ENCODE results near the gene CRIP3.
A peak's percentile ranks its signal among the peaks of the same experiment; 100 is the strongest.

CRIP3 gene

DNA sequence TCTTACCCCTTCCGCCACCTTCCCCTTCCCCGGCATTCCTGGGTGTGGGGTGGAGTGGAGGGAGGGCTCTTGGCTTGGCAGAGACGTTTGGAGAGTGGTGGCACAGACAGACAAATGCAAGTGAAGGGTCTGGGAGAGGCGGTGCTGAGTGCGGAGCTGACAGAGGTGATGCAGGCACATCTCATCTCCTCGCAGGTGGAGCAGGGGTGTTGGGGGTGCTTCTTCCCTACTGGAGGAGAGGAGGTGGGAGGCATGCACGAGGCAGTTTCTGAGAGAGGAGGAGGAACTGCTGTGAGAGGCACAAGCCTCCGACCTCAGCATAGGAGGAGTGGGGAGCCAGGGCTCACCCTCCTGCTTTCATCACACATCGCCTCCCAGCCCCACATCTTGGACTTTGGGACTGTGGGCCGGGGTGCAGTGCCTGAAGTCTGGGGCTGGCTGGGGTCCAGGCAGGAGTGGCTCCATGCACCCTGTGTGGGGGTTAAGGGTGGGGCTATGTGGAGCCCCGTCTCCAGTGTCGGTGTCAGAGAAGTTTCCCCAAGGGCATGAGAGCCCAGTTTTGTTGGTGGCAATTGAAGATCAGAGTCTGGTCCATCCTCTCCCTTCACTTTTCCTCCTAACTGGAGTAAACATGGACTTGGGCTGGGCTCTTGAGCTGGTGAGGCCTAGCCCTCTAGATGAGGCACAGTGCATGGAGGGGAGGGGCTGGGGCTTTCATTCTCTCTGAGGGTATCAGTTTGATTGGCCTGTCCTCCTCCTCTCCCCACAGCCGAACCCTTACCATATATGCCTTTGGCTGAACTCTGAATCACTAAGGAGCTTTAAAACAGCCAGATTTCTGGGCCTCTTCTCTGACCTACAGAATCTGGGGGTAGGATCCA is 30.7 kb downstream of the CRIP3 start:
- Mint-ChIP-seq H3K4me1 (peaks cover 23 to 32% of the 10 kb centered on the region in 2 donors), H3K27ac (no peak overlapping the region), H3K27me3 (peaks cover 35 to 46% of the 10 kb centered on the region in 2 donors), H3K4me3 (no peak overlapping the region), H3K9me3 (no peaks in the 10 kb centered on the region), H3K36me3 (no peaks in the 10 kb centered on the region)
- ATAC-seq (replicated peaks) (no peak), DNase-seq (no peak)

DNA sequence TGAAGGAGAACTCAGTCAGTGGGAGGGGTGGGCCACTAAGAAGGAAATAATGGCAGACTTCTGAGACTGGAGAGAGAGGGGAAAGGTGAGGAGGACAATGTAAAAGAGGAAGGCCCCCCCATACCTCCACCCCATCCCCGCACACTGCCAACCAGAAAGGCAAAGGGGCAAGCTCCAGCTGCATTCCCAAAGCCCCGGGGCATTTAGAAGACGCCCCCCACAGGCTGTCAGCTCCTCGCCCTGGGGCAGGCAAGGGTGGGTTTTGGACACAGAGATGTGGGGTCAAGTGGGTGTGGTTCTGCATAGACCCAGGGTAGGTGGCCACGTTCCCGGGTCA is 31.4 kb downstream of the CRIP3 start:
- DNase-seq, result no peak
- no peaks in the 10 kb centered on the region for H3K36me3 Mint-ChIP-seq
- H3K27me3 Mint-ChIP-seq, result peaks cover 29 to 40% of the 10 kb centered on the region in 2 donors
- no peaks in the 10 kb centered on the region for H3K9me3 Mint-ChIP-seq
- no peak for ATAC-seq (replicated peaks)
- peaks cover 21 to 33% of the 10 kb centered on the region in 2 donors for H3K4me1 Mint-ChIP-seq
- H3K4me3 Mint-ChIP-seq, result no peak overlapping the region
- H3K27ac Mint-ChIP-seq, result peak overlapping the region; percentile 43

DNA sequence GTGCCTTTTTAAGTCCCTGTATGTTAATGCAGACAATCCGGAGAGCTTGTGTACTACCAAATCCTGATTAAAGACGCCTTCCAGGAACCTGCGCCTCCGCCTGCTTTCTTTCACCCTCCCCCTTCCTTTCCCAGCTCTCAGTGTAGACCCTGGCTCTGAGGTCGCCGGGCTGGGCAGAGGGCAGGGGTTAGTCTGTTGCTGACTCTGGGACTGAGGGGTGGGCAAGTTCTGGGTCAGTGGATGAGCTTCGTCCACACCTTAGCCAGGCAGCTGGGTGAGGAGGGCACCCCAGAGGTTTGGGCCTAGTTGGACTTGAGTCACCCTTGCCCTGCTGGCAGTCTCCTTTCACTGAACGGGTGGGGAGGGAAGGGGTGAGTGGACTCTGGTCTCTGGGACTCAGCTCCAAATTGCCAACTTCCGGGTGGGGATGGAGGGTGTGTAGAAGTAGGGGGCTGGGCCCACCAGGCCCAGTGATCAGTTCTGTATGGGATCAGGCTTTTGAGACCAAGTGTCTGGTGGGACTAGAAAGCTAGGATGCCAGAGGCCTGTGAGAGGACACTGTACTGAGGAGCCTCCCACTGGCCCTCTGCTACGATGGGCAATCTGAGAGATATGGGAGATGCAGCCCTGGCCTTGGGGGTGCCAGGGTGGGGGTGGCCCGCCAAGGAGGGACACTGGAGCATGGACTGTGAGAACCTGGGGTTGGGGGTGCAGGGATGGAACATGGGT is 31.9 kb downstream of the CRIP3 start:
- no peak for DNase-seq
- Mint-ChIP-seq H3K27me3 (peaks cover 24 to 35% of the 10 kb centered on the region in 2 donors), H3K4me3 (peak overlapping the region; percentile 80 to 84), H3K4me1 (peaks cover 24 to 38% of the 10 kb centered on the region in 2 donors), H3K9me3 (no peaks in the 10 kb centered on the region), H3K36me3 (no peaks in the 10 kb centered on the region), H3K27ac (peak overlapping the region; percentile 87)
- no peak for ATAC-seq (replicated peaks)

DNA sequence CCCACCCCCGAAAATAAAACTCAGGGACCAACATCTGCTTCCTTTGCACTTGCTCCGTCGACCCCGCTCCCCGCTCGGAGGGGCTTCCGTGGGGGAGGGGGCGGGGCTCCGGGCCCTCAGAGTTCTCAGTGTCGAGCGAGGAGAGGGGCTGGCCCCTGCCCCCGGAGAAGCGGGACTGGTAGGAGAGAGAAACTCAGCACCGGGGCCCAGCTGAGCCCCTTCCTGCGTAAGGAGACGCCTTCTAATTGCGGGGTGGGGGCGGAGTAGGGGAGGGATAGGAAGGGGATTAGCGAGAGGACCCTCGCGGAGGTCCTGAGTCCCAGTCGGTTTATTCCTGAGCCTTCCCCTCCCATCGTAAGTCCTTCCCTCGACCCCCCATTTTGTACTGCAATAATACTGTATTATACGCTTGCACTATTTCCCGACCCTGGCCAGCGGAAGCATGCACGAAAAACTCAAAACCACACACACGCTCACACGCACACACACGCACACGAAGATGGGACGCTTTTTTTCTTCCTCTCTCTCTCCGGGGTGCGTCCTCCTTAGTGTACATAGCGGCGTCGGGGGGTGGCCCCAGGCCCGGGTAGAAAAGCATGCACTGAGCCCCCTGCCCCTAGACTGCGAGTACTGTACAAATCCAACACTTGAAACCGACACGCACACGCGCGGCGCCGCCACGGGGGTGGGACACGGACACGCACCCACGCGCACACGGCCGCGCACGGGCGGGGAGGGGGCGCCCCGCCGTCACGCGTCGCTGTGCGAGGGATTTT is 32.6 kb downstream of the CRIP3 start:
- ATAC-seq (replicated peaks), result peak; percentile 64 to 71
- H3K27ac Mint-ChIP-seq, result peak overlapping the region; percentile 89
- peaks cover 16 to 29% of the 10 kb centered on the region in 2 donors for H3K27me3 Mint-ChIP-seq
- H3K9me3 Mint-ChIP-seq, result no peaks in the 10 kb centered on the region
- H3K4me3 Mint-ChIP-seq, result peak overlapping the region; percentile 80 to 84
- no peaks in the 10 kb centered on the region for H3K36me3 Mint-ChIP-seq
- peaks cover 30 to 45% of the 10 kb centered on the region in 2 donors for H3K4me1 Mint-ChIP-seq
- DNase-seq, result peak; percentile 45

DNA sequence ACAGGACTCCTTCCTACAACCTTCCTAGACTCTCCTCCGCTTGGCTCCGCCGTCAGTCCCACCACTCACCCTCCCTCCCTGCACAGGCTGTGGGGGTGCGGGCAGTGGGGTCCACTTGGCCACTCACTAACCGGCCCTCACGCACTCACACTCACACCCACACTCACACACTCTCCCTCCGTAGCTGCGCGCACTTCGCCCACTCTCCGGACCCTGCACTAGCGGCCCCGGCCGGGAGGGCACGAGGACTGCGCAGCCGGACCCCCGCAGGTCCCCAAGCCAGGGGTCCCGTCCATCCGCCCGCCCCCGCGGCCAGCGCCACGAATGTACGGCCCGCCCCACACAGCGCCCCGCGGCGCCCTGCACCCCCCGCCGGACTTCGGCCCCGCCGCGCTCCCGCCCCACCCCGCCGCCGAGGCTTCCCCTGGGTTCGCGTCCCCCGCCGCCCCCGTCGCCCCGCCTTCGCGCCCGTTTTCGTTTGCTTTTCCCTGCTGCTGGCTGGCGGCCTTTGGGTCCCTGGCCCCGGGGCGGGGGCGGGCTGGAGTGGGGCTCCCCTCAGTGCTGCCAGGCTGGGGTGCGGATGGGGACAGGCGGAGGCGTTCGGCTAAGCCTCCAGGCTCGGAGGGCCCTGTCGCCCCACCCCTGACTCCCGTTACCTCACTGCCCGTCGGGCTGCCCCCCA is 33.6 kb downstream of the CRIP3 start:
- Mint-ChIP-seq H3K4me3 (peak overlapping the region; percentile 80 to 84), H3K27me3 (peaks cover 7 to 22% of the 10 kb centered on the region in 2 donors), H3K4me1 (peaks cover 39 to 55% of the 10 kb centered on the region in 2 donors), H3K9me3 (no peaks in the 10 kb centered on the region), H3K36me3 (no peaks in the 10 kb centered on the region), H3K27ac (peak overlapping the region; percentile 82)
- no peak for DNase-seq
- peak; percentile 32 to 48 for ATAC-seq (replicated peaks)

DNA sequence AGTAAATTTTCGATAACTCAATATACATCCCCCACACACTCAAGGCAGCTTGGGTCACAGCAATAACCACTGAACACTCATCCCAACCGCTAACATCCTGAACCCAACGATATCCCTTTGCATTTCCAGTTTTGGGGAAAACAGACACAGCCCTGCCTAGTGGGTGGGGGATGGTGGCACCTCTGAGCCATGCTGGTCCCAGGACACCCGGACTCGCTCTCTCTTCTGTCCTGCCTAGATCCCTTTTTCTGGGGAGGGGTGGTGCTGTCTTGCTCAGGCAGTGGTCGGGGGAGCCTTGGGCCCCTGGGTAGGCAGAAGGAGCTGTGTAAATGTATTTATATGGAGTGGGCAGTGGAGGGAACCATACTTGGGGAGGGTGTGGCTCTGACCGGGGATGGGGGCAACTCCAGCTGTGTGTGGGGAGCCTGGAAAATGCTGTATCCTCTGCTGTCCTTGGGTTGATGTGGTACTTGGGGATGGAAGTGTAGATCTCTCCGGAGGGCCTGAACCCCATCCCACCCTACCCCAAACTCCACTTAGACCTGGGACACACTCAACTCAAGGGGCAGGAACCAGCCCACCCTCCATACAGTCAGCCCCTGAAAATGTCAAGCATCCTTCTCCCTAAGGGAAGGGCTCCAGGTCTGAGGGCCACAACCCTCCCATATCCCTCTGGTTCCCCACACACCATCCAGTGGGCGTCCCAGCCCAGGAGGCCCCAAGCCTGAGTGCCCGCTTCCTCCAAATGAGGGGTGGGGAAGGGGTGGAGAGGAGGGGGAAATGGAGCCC is 34.3 kb downstream of the CRIP3 start:
- Mint-ChIP-seq H3K4me3 (peak overlapping the region; percentile 57 to 74), H3K9me3 (no peaks in the 10 kb centered on the region), H3K27me3 (peaks cover 6 to 22% of the 10 kb centered on the region in 2 donors), H3K4me1 (peaks cover 41 to 62% of the 10 kb centered on the region in 2 donors), H3K27ac (no peak overlapping the region), H3K36me3 (no peaks in the 10 kb centered on the region)
- no peak for ATAC-seq (replicated peaks)
- DNase-seq, result no peak

- DNase-seq, result no peak
- Mint-ChIP-seq H3K27me3 (peaks cover 6 to 26% of the 10 kb centered on the region in 2 donors), H3K4me1 (peaks cover 46 to 68% of the 10 kb centered on the region in 2 donors), H3K9me3 (no peaks in the 10 kb centered on the region), H3K36me3 (no peaks in the 10 kb centered on the region), H3K4me3 (no peak overlapping the region), H3K27ac (no peak overlapping the region)
- ATAC-seq (replicated peaks), result no peak
Observed at GRCh38 chr6:43273707-43274106, 34.9 kb downstream of the CRIP3 start.

DNA sequence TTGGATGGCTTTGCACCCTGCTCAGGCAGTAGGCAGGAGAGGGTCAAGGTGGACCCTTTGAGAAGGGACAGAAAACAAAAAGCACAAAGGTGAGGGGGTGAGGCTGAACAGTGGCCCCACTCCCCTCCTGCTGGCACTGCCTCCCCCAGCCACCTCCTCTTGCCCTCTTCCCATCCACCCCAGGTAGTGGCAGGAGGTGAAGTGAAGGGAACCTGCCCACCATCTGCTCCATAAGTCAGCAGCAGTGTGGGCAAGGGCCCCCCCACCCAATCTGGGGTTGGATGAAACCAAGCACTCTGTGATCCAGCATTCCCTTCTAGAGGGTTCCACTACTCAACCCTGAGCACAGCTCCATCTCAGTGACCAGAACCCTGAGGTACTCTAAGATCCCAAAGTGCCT is 36.7 kb downstream of the CRIP3 start:
- Mint-ChIP-seq H3K4me3 (no peak overlapping the region), H3K27ac (no peak overlapping the region), H3K36me3 (no peaks in the 10 kb centered on the region), H3K4me1 (peaks cover 38 to 66% of the 10 kb centered on the region in 2 donors), H3K27me3 (peaks cover 7 to 17% of the 10 kb centered on the region in 2 donors), H3K9me3 (no peaks in the 10 kb centered on the region)
- no peak for DNase-seq
- ATAC-seq (replicated peaks), result no peak

DNA sequence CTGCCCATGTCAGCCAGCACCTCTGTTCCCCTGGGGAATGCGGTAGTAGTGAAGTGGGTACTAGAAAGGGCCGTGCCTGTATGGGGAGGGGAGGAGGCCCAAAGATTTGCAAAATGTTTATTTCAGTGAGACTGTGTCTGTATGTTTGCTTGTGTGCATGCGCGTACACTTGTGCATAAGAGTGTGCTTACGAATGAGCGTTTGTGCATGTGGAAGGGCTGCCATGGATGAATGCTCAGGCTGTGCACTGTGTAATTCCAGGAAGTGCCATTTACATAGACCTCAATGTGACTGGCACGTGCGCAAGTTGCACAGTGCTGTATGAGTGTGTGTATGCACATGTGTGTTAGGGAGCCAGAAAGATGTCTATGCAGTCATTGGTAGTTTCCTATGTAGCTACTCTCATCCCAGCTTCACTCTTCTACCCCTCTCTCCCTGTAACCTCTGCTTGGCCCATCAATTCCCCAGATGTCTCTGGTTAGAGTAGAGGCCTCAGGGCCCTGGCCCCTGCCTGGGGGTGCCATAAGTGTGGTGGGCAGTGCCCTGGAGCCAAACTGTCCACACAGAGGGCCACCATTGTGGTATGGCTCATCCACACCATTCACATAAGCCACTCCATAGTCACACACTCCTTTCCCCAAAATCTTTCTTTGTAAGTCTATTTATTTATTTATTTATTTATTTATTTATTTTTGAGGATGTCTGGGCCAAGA is 37.4 kb downstream of the CRIP3 start:
- ATAC-seq (replicated peaks) (peak; percentile 58 to 69), DNase-seq (peak; percentile 31)
- H3K27ac Mint-ChIP-seq, result no peak overlapping the region
- H3K4me3 Mint-ChIP-seq, result no peak overlapping the region
- H3K36me3 Mint-ChIP-seq, result no peaks in the 10 kb centered on the region
- H3K27me3 Mint-ChIP-seq, result peaks cover 5 to 14% of the 10 kb centered on the region in 2 donors
- H3K4me1 Mint-ChIP-seq, result peaks cover 34 to 60% of the 10 kb centered on the region in 2 donors
- no peaks in the 10 kb centered on the region for H3K9me3 Mint-ChIP-seq

- peak; percentile 35 to 50 for ATAC-seq (replicated peaks)
- Mint-ChIP-seq H3K27me3 (peaks cover 5 to 9% of the 10 kb centered on the region in 2 donors), H3K9me3 (no peaks in the 10 kb centered on the region), H3K27ac (peak overlapping the region; percentile 62), H3K4me1 (peaks cover 30 to 49% of the 10 kb centered on the region in 2 donors), H3K4me3 (peak overlapping the region; percentile 69 to 77), H3K36me3 (no peaks in the 10 kb centered on the region)
- peak; percentile 26 for DNase-seq
Observed at GRCh38 chr6:43269273-43270007, 39.2 kb downstream of the CRIP3 start.

- DNase-seq (no peak), ATAC-seq (replicated peaks) (no peak)
- peaks cover 29 to 43% of the 10 kb centered on the region in 2 donors for H3K4me1 Mint-ChIP-seq
- H3K36me3 Mint-ChIP-seq, result no peaks in the 10 kb centered on the region
- H3K4me3 Mint-ChIP-seq, result peak overlapping the region; percentile 69 to 77
- H3K27ac Mint-ChIP-seq, result no peak overlapping the region
- H3K27me3 Mint-ChIP-seq, result peaks cover 5 to 10% of the 10 kb centered on the region in 2 donors
- H3K9me3 Mint-ChIP-seq, result no peaks in the 10 kb centered on the region
Observed at GRCh38 chr6:43268782-43269272, 39.8 kb downstream of the CRIP3 start.

DNA sequence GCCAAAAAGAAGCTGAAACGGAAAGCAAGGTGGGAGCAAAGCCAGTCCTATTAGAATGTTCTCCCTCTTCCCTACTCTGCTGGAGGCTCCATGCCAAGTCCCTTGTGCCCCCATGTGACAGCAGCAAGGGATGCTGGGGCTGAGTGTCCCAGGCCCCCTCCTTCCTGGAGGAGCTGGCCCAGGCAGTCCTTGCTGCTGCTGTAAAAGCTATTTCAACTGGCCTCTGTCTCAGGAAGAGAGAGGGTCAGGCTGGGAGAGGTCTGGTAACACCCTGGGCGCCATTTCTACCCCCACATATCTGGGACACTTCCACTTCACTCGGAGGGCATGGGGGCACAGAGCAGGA is 40.3 kb downstream of the CRIP3 start:
- ATAC-seq (replicated peaks), result no peak
- no peak overlapping the region for H3K27ac Mint-ChIP-seq
- H3K4me1 Mint-ChIP-seq, result peaks cover 33 to 47% of the 10 kb centered on the region in 2 donors
- no peak overlapping the region for H3K4me3 Mint-ChIP-seq
- no peaks in the 10 kb centered on the region for H3K9me3 Mint-ChIP-seq
- H3K36me3 Mint-ChIP-seq, result no peaks in the 10 kb centered on the region
- DNase-seq, result no peak
- H3K27me3 Mint-ChIP-seq, result peaks cover 5 to 13% of the 10 kb centered on the region in 2 donors

Data from stimulated activated naive B cell treated with anti-CD40 and anti-IgM and Interleukin-4, amounts not matched to agents 10 μg/mL and 1 μg/mL and 100 μg/mL, for 72 hours (primary cell).